Femur (tissue), 1 donor: ENCODE measurements around the gene WDR59.
"Not testable (repeated sequence)": the region's sequence is repeated elsewhere in the genome, so short reads cannot be mapped to it uniquely, and the experiment has no call there.

Experiments
- DNase-seq: peaks from one replicate; pipeline ENCODE4 v3.0.0-alpha.2; 2017

WDR59 gene, protein sequence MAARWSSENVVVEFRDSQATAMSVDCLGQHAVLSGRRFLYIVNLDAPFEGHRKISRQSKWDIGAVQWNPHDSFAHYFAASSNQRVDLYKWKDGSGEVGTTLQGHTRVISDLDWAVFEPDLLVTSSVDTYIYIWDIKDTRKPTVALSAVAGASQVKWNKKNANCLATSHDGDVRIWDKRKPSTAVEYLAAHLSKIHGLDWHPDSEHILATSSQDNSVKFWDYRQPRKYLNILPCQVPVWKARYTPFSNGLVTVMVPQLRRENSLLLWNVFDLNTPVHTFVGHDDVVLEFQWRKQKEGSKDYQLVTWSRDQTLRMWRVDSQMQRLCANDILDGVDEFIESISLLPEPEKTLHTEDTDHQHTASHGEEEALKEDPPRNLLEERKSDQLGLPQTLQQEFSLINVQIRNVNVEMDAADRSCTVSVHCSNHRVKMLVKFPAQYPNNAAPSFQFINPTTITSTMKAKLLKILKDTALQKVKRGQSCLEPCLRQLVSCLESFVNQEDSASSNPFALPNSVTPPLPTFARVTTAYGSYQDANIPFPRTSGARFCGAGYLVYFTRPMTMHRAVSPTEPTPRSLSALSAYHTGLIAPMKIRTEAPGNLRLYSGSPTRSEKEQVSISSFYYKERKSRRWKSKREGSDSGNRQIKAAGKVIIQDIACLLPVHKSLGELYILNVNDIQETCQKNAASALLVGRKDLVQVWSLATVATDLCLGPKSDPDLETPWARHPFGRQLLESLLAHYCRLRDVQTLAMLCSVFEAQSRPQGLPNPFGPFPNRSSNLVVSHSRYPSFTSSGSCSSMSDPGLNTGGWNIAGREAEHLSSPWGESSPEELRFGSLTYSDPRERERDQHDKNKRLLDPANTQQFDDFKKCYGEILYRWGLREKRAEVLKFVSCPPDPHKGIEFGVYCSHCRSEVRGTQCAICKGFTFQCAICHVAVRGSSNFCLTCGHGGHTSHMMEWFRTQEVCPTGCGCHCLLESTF

DNA sequence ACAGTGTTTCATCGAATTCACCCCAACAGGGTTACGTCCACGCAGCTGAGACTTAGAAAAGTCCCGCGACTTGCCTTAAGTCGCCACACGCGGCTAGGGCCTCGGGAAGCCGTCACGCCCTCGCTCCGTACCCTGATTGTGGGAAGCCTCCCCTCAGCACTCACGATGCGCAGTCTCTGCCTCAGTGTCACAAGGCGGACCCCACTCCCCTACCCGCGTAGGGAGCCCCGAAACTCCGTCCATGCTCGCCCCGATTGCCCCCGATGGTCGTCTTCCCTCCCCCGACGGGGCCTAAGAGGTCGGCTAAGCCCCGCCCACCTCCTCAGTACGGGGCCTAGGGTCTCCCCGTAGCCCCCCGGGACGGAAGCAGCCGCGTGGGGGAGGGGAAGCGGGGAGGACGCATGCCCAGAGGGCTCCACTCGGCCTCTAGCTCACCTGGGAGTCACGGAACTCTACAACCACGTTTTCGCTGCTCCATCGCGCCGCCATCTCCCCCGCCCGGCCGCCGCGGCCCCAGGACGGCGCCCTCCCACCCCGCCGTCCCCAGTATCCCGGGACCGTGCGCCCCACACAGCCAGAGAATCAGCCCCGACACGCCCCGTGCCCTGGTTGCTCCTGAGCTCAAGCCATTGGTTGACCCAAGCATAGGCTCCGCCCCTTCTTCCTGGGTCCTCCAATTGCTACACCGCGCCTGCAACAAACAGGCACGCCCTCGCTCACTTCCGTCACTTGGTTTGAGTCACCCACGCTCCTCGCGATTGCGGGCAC, at the start of gene WDR59:
WDR59 (minus strand) TSS at position 595 of the 768 bp plus-strand sequence; CDS start at position 489, 106 bp downstream.
- DNase-seq, result peak; percentile 100

DNA sequence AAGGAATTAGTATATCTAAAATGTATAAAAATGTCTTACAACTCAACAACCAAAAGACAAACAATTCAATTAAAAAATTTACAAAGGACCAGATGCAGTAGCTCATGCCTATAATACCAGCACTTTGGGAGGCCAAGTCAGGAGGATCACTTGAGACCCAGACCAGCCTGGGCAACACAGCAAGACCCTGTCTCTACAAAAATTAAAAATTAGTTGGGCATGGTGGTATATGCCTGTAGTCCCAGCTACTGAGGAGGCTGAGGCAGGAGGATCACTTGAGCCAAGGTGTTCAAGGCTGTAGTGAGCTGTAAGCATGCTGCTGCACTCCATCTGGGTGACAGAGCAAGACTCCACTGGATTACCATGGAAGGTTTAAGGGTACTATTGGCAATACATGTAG, 47.7 kb upstream of the WDR59 start:
- DNase-seq, result no peak

DNA sequence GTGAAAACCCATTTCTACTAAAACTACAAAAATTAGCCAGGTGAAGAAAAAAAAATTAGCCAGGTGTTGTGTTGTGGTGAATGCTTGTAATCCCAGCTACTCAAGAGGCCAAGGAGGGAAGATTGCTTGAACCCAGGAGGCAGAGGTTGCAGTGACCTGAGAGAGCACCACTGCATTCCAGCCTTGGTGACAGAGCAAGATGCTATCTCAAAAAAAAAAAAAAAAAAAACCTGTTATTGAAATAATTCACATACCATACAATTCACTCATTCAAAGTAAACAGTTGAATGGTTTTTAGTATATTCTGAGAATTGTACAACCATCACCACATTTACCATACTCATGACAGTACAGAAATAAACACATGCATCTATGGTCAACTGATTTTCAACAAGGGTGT, 44.9 kb upstream of the WDR59 start:
- DNase-seq, result no peak

DNA sequence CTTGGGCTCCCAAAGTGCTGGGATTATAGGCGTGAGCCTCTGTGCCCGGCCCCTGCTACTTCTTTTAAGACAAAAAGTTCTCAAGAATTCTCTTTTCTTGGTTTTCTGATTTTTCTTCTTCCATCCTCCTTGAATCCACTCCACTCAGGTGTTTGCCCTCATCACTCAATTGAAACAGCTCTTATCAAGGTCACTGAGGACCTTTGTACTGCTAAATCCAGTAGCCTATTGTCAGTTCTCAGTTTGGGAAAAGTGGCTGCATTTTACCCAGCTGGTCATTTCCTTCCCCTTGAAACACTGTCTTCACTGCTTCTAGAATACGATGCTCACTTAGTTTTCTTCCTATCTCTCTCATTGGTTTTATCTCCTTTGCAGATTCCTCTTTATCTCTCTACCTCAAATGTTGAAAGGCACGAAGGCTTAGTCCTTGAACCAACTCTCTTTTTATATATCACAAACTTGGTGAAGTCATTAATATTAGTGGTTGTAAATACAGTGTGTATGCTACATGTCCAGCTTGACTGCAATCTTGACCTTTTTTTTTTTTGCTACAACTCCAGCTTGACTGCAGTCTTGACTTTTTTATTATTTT, 43.7 kb upstream of the WDR59 start:
- DNase-seq, result no peak

DNA sequence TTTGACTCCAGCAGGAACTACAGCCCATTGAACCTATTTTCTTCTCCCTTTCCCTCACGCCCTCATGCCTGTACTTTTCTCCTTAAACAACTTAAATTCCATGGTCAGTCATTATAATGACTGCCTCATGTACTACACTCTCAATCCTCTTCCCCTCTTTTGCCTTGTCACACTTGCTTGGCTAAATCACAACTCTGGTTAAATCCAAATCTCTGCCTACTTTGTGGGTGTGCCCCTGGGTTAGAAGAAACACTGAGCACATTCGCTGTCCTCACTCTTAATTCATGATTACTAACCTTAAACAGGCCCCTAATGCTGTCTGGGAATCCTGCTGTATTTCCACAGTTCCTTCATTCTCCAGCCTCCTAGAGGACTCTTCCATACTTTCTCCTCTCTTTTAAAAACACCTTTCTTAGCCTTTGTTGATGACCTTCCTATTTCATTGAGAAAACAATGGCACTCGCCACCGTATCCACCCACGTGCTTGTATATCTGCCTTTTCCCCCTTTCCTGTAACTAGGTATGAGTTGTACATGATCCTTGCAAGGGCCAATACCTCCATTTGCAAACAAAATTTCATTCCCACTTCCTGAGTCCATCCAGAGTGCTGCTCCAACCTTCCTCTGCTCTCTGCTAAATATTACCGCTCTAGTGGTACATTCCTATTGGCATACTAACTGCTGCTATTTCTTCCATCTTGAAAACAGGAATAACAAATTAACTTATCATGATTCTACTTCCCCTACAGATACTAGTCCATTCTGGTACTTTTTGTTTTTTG, 42.8 kb upstream of the WDR59 start:
- no peak for DNase-seq

DNA sequence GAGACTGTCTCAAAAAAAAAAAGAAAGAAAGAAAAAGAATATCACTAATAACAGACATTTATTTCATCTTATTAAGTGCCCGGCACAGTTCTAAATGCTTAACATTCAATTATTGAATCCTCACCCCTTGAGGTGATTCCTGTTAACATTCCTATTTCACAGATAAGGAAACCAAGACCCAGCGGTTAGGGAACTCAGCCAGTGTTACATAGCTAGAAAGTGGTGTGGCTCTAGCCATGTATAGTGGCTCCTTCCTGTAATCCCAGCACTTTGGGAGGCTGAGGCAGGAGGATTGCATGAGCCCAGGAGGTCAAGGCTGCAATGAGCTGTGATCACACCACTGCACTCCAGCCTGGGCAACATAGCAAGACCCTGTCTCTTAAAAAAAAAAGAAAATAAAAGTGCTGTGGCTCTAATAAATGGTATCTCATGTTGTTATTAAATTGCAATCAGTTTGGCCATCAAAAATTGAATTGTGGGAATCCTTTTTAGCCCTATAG, 42.0 kb upstream of the WDR59 start:
- no peak for DNase-seq

DNA sequence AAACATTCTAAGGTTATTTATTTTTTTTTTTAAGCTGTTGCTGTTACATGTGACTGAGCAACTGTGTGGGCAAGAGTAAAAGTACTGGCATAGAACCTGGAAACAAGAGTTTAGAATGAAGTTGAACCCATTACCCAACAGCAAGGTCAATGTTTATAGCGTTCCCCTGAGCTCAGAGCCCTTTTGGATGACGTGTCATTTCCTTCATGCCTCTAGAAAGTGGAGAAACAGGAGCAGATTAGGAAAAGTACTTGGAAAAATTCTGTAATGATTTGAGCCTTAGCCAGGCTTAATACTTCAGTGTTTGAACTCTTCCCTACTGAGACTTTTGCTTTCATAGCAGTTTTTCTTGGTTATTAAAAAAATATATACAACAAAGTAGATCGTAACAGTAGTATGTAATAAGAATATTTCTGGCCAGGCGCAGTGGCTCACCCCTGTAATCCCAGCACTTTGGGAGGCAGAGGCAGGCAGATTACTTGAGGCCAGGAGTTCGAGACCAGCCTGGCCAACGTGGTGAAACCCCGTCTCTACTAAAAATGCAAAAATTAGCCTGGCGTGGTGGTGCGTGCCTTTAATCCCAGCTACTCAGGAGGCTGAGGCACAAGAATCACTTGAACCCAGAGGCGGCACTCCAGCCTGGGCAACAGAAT, 41.4 kb upstream of the WDR59 start:
- peak; percentile 50 for DNase-seq

DNA sequence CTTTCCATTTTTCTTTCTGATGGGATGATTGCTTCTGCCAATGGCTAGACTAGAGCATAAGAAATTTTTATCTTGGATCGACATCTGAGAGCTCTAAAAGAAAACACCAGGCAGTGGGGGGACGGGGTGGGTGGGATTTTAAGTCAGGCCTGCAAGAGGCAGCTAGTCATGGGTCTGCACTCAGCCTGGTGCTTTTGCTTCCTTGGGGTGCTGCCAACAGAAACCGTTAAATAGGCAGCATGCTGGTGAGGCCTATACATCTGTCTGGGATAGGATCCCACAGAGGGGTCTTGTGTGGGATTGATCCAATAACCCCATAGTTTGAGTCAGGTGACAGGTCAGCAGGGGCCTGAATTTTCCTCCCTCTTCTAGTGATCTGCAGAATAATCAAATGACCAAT, 40.8 kb upstream of the WDR59 start:
- DNase-seq, result peak; percentile 58

DNA sequence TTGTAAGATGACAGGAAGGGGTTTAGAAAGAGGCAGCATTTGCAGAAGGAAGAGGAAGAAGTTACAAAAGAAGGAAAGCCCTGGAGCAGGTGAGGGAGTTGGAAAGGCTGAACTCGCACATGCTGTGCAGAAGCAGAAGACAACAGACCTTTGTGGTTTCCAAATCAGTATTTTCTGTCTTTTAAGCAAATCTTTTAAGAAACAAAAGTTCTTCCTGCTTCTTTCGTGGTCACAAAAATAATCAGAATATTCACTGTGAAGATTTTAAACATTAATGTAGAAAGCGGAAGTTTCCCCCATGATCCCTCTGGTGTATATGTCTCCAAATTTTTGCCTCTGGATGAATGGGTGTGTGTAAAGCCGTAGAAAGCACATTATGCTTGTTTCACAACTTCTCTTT, 39.7 kb upstream of the WDR59 start:
- DNase-seq, result no peak

DNA sequence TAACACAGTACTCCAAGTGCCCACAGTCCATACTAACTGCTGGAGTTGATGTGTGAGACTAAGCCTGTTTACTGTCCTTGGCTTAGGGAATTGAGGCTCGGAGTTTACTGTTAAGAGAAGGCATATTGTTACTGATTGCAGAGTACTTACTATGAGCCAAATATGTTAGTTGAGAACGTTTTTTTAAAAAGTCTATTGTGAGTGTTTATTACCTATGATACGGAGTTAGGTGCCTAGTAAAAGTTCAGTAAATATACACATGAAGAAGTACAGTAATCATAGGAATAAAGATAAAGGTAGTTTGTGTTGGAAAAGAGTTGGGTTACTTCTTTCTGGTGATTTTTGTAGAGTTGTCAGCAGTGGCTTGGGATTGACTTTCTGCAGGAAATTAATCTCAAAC, 39.3 kb upstream of the WDR59 start:
- no peak for DNase-seq

DNA sequence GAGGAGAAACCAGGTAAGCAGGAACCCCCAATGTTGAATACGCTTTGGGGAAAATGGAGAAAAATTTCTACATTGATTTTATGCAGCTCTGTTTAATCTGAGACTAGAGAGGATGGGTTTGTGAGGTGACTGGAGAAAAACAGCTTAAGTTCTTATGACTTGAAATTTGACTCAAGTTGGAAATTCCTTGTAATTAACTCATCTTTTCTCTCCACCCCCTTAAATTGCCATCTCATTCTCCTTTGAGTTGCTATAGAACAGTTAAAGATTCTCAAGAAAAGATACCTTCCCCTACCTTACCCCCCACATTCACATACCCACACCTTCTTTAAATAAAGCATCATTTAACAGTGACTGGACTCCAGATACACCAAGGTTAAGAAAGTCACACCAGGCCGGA, 38.1 kb upstream of the WDR59 start:
- DNase-seq, result no peak

DNA sequence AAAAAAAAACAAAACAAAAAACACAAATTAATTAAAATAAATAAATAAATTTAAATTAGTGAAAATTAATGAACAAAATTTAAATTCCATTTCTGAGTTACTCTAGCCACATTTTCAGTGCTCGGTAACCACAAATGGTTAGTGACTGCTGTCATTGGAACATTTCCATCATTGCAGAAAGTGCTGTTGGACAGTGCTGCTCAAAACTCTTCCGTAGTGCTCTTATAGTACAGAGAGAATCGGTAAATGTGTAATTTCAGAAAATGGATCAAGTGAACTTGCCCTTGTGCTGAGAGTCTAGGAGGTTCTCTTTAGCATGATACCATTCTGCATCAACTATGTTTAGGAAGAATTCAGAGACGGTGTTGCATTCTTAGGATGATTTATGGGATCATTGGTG, 37.6 kb upstream of the WDR59 start:
- DNase-seq, result no peak

DNA sequence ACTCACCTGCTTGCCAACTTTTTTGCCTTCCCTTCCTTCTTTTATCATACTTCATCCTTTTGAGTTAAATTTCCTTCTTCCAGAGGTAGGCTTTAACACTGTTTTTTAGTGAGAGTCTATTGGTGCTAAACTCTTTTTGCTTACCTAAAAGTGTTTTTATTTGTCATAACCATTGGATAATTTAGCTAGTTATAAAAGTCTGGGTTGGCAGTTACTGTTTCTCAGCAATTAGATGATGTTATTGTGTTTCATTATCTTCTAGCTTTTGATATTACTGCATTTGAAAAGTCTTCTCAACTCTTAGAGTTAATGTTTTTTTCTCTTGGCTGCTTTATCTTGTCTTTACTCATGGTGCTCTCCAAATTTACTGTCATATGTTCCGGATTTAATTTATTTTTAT, 36.5 kb upstream of the WDR59 start:
- DNase-seq, result no peak

DNA sequence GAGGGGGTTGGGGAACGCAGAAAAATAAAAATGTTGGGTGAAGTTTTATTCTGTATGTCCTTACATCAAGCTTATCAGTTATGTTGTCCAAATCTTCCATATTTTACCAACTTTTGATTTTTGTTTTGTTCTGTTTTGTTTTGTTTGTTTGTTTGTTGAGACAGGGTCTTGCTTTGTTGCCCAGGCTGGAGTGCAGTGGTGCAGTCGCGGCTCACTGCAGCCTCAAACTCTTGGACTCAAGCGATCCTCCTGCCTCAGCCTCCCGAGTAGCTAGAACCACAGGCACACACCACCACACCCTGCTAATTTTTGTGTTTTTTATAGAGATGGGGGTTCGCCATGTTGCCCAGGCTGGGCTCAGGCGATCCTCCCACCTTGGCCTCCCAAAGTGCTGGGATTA, 34.7 kb upstream of the WDR59 start:
- DNase-seq, result no peak

DNA sequence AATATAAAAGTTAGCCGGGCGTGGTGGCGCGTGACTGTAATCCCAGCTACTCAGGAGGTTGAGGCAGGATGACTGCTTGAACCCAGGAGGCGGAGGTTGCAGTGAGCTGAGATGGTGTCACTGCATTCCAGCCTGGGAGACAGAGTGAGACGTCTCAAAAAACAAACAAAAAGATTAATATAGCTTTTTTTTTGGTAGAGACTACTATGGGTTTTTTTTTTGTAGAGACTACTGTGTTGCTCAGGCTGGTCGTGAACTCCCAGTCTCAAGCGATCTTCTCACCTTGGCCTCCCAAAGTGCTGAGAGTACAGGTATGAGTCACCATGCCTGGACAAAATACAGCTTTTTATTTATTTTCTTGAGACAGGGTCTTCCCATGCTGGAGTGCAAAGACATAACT, 34.1 kb upstream of the WDR59 start:
- DNase-seq, result no peak

DNA sequence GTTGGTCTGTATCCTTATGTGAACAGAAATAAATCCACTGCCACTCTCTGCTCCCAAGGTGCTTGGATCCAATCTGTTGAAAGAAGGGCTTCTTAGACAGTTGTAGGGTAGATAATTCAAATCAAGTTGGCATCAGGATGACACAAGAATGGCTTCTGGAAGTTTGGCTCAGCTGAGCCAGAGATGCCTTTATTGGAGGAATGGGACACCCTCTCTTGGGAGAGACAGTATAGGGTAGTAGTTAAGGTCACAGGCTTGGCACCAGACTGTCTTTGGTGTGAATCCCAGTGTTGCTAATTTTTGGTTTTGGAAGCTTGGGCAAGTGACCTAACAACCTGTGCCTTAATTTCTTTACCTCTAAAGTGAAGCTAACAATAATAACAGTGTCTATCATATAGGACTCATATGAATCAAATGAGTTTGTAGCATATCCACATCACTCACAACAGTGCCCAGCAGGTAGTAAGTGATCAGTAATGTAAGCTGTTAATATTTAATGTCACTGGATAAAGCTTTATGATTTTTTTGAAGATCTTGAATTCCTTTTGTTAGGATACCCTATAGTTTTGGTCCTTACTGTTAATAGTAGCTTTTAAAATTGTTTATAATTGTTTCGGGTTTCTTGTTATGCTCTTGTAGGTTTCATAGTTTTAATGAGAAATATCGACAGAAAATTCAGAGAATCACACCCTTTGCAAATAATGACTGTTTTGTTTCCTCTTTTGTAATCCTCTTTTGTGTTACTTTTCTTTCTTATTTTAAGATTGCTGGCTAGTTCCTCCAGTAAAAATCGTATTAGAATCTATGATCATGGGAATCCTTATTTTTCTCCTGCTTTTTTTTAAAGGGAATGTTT, 33.0 kb upstream of the WDR59 start:
- no peak for DNase-seq

DNA sequence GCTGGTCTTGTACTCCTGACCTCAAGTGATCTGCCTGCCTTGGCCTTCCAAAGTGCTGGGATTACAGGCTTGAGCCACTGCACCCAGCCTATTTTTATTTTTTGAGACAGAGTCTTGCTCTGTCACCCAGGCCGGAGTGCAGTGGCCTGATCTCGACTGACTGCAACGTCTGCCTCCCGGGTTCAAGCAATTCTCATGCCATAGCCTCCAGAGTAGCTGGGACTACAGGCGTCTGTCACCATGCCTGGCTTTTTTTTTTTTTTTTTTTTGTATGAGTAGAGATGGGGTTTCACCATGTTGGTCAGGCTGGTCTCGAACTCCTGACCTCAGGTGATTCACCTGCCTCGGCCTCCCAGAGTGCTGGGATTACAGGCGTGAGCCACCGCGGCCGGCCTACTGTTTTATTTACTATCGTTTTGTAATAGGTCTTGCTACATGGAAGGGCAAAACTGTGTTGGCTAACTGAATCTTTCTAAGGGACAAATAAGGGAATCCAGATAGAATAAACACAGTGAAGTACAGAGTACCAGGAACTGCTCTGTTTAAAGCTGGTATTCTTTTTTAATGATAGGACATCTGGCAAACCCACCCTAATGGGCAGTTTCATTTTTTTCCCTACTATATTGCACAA, 31.6 kb upstream of the WDR59 start:
- not testable (repeated sequence) for DNase-seq

DNA sequence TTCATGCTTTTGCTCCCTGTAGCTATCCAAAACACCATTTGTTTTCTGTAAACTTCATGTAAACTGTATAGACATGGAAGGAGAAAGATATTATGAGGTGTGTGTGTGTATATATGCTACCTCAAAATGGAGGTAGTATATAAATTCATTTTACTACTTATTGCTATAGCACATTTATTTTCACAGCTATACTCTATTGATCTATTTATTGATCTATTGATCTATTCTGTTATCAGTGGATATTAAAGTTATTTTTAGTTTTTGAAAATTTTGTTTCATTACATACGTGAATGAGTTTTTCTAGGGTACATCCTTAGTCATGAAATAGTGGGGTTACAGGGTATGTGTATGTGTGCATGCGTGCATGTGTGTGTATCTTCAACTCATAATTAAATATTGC, 29.4 kb upstream of the WDR59 start:
- no peak for DNase-seq

DNA sequence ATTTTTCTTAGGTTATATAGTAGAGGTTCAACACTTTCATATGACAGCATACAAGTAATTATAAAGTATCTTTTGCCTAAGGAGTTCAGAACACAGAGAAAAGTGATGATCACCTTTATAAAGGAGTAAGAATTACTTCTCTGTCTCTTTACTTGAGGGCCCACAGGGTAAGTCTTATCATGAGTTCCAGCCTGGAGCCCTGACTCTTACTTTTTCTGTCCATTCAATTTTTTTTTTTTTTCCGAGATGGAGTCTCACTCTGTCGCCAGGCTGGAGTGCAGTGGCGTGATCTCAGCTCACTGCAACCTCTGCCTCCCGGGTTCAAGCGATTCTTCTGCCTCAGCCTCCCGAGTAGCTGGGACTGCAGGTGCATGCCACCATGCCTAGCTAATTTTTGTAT, 28.2 kb upstream of the WDR59 start:
- DNase-seq, result not testable (repeated sequence)
